PFSK-1 (cell line): ENCODE measurements around the gene COMTD1.

Source experiments
- POLR2AphosphoS5 ChIP-seq: IDR thresholded peaks from 2 replicates; pipeline ENCODE4 v1.6.1; 2012; ENCODE audit warnings: low read depth, mild to moderate bottlenecking, control low read depth, low read length, moderate library complexity
- TAF1 ChIP-seq: IDR thresholded peaks from 2 replicates; pipeline ENCODE4 v1.6.1; 2012; ENCODE audit warnings: low read length, control low read depth, borderline replicate concordance; ENCODE audit not compliant: insufficient read depth

- no peak for TF ChIP-seq TAF1
- TF ChIP-seq POLR2AphosphoS5 = no peak
Observed at GRCh38 chr10:75207079-75207856, 28.5 kb downstream of the COMTD1 start.
